ENCODE measurements around the gene TBX2. TPM values are rescaled to one million over a fixed set of nuclear protein-coding genes. Genes with fewer than 3 reads are reported as not detected.

TBX2 gene
- total RNA-seq, 2 donors from 2014 or later = 35.2 to 49.5 TPM

DNA sequence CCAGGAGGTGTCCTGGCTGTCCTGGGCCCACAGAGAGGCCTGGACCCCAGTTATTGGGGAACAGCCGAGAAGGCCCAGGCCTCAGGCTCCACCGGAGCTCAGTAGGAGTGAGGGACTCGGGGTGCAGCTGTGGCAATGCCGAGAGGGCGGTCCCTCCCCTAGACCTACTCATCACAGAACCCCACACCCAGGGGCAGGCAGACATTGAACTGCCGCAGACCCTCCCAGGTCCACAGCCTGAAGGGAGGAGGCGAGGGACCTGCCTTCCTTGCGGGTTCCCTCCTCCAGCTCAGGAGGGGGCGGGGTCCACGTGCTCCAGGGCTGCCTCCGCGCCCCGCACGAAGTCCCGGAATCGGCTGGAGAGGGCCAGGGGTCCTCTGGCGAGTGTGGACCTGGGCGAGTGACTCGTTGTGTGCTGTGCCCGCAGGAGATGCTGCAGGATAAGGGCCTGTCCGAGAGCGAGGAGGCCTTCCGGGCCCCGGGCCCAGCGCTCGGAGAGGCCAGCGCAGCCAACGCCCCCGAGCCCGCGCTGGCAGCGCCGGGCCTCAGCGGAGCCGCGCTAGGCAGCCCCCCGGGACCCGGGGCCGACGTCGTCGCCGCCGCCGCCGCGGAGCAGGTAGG lies 56.5 kb downstream of the TBX2 start:
- no peaks in the 10 kb centered on the region for H3K9me3 ChIP-seq
- no peak overlapping the region for H3K27ac ChIP-seq
- DNase-seq (ENCODE audit: low spot score) = no peak
- peaks cover 13 to 30% of the 10 kb centered on the region in 2 donors for H3K4me1 ChIP-seq (ENCODE audit: control insufficient read depth in 1 of 2, low read depth in 2 of 2)
- TF ChIP-seq, protein P1, sequence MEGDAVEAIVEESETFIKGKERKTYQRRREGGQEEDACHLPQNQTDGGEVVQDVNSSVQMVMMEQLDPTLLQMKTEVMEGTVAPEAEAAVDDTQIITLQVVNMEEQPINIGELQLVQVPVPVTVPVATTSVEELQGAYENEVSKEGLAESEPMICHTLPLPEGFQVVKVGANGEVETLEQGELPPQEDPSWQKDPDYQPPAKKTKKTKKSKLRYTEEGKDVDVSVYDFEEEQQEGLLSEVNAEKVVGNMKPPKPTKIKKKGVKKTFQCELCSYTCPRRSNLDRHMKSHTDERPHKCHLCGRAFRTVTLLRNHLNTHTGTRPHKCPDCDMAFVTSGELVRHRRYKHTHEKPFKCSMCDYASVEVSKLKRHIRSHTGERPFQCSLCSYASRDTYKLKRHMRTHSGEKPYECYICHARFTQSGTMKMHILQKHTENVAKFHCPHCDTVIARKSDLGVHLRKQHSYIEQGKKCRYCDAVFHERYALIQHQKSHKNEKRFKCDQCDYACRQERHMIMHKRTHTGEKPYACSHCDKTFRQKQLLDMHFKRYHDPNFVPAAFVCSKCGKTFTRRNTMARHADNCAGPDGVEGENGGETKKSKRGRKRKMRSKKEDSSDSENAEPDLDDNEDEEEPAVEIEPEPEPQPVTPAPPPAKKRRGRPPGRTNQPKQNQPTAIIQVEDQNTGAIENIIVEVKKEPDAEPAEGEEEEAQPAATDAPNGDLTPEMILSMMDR (IDR thresholded peaks at IDR 0.05) = no peak
- no peak overlapping the region for H3K4me3 ChIP-seq
- no peaks in the 10 kb centered on the region for H3K36me3 ChIP-seq
- no peak for ATAC-seq (ENCODE audit: insufficient number of reproducible peaks, low FRiP score, low read depth)
- peaks cover 45% of the 10 kb centered on the region for H3K27me3 ChIP-seq (replicated peaks; ENCODE audit: insufficient read depth)

DNA sequence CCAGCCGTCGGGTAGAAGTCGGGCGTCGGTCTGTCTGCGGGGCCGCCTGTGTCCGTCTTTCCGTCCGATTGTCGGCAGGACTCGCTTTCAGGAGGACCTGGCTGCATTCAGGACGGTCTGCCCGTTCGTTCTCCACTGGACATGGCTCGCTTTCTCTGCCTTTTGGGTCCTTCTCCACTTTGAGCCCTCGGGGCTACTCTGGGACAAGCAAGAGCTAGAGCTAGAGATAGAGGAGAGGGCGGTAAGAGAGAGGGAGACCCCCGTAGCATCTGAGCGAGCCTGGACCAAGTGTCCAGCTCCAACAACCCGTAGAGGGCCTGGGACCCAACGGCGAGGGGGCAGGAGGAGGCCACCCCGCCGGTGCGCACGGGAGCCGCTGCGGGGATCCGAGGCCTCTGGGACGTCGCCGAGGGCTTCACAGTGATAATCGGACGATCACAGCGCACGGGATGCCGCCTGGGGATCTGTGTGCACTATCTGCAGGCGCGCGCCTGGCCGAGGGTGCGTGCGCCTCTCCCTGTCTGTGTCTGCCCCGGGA lies 57.1 kb downstream of the TBX2 start:
- peak overlapping the region; percentile 66 for H3K4me3 ChIP-seq
- ATAC-seq (ENCODE audit: insufficient number of reproducible peaks, low FRiP score, low read depth) (no peak), DNase-seq (ENCODE audit: low spot score) (no peak)
- TF ChIP-seq, protein P1 (IDR thresholded peaks at IDR 0.05) = no peak
- H3K4me1 ChIP-seq (ENCODE audit: control insufficient read depth in 1 of 2, low read depth in 2 of 2) = peaks cover 10 to 24% of the 10 kb centered on the region in 2 donors
- H3K9me3 ChIP-seq = no peaks in the 10 kb centered on the region
- peaks cover 41% of the 10 kb centered on the region for H3K27me3 ChIP-seq (replicated peaks; ENCODE audit: insufficient read depth)
- no peaks in the 10 kb centered on the region for H3K36me3 ChIP-seq
- H3K27ac ChIP-seq = no peak overlapping the region

DNA sequence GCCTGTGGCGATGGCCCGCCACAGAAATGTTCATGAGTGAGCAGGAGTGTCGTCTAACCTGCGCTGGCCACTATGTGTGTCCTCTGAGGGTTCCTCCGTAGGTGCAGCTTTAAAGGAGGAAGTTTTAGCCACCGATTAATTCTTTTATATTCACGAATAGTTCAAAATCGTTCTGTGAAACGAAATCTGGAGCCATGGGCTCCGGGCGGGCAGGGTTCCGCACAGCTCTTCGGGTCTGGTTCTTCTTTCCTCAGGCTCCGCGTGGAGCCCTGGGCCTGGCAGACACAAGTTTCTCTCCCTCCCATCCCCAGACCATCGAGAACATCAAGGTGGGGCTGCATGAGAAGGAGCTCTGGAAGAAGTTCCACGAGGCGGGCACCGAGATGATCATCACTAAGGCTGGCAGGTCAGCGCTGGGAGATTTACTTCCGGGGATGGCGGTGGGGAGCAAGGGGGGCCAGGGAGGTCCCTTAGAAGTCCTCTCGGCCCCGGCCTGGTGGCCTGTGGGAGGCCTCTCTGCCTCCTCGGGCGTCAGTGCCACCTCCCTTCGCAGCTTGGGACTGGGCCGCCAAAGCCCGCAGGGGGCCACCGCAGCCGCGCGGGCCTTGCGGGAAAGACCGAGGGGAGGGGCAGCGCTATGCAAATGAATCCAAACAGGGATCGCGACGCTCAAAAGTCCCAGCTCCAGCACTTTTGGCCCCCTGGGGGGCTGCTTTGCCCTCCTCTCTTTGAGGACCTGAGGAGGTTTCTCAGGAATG lies 57.8 kb downstream of the TBX2 start:
- TF ChIP-seq, protein P1 (IDR thresholded peaks at IDR 0.05) = no peak
- DNase-seq (ENCODE audit: low spot score) (no peak), ATAC-seq (ENCODE audit: insufficient number of reproducible peaks, low FRiP score, low read depth) (no peak)
- Histone ChIP-seq H3K4me3 (peak overlapping the region; percentile 66), H3K9me3 (no peaks in the 10 kb centered on the region), H3K27ac (no peak overlapping the region), H3K27me3 (replicated peaks; ENCODE audit: insufficient read depth) (peaks cover 40% of the 10 kb centered on the region), H3K36me3 (no peaks in the 10 kb centered on the region), H3K4me1 (ENCODE audit: control insufficient read depth in 1 of 2, low read depth in 2 of 2) (peaks cover 4 to 18% of the 10 kb centered on the region in 2 donors)

- ATAC-seq (ENCODE audit: insufficient number of reproducible peaks, low FRiP score, low read depth) = no peak
- peak overlapping the region; percentile 66 for H3K4me3 ChIP-seq
These were observed 58.4 kb downstream of the TBX2 start for GRCh38 chr17:61458000-61458399.

More at GRCh38 chr17:61458000-61458399, 58.4 kb downstream of the TBX2 start:
- H3K27me3 ChIP-seq (replicated peaks; ENCODE audit: insufficient read depth) = peaks cover 40% of the 10 kb centered on the region
- no peak overlapping the region for H3K27ac ChIP-seq
- peaks cover 3 to 15% of the 10 kb centered on the region in 2 donors for H3K4me1 ChIP-seq (ENCODE audit: control insufficient read depth in 1 of 2, low read depth in 2 of 2)
- H3K36me3 ChIP-seq = no peaks in the 10 kb centered on the region
- H3K9me3 ChIP-seq = no peaks in the 10 kb centered on the region
- TF ChIP-seq, protein P1 (IDR thresholded peaks at IDR 0.05) = no peak
- no peak for DNase-seq (ENCODE audit: low spot score)
